HepG2 (cell line): ENCODE measurements around the gene SPTBN2. TPM values are rescaled to one million over a fixed set of nuclear protein-coding genes. Genes with fewer than 3 reads are reported as not detected.

ENCODE experiments used
- ETS1 ChIP-seq: sonication (generic); formaldehyde crosslinking; IDR thresholded peaks from 2 replicates; pipeline ENCODE4 v1.4.0; 2020; ENCODE audit warnings: missing genetic modification reagents
- HNF1B ChIP-seq: sonication (generic); formaldehyde crosslinking; IDR thresholded peaks from 2 replicates; pipeline ENCODE4 v1.5.1; 2020; ENCODE audit warnings: mild to moderate bottlenecking, moderate library complexity, missing genetic modification reagents
- PRPF4 ChIP-seq: fragments of 200-400 bp; formaldehyde crosslinking; IDR thresholded peaks from 2 replicates; pipeline ENCODE4 v1.6.1; 2016; ENCODE audit warnings: low read length, low read depth; ENCODE audit not compliant: poor library complexity, severe bottlenecking
- SALL2 ChIP-seq: sonication (generic); formaldehyde crosslinking; IDR thresholded peaks from 2 replicates; pipeline ENCODE4 v1.8.1; 2023; ENCODE audit warnings: mild to moderate bottlenecking, missing genetic modification reagents, inconsistent platforms
- SRF ChIP-seq: IDR thresholded peaks from 2 replicates; pipeline ENCODE4 v1.6.1; 2011; ENCODE audit warnings: mild to moderate bottlenecking, low read depth, low read length, moderate library complexity
- TEF ChIP-seq: sonication (generic); formaldehyde crosslinking; IDR thresholded peaks from 2 replicates; pipeline ENCODE4 v1.5.0; 2020; ENCODE audit warnings: missing genetic modification reagents
- ZBTB37 ChIP-seq: sonication (generic); formaldehyde crosslinking; IDR thresholded peaks from 2 replicates; pipeline ENCODE4 v1.4.0; 2020; ENCODE audit warnings: mild to moderate bottlenecking, missing genetic modification reagents
- ZFY ChIP-seq: sonication (generic); formaldehyde crosslinking; IDR thresholded peaks from 2 replicates; pipeline ENCODE4 v1.4.0; 2020; ENCODE audit warnings: missing genetic modification reagents
- ZNF589 ChIP-seq: sonication (generic); formaldehyde crosslinking; conservative IDR thresholded peaks from 2 replicates; pipeline ENCODE4 v1.8.0; 2022; ENCODE audit warnings: mild to moderate bottlenecking, moderate library complexity, missing genetic modification reagents
- ZNF646 ChIP-seq: sonication (generic); formaldehyde crosslinking; IDR thresholded peaks from 2 replicates; pipeline ENCODE4 v1.9.0; 2021; ENCODE audit warnings: mild to moderate bottlenecking, missing genetic modification reagents
- ZNF772 ChIP-seq: sonication (generic); formaldehyde crosslinking; IDR thresholded peaks from 2 replicates; pipeline ENCODE4 v1.5.0; 2020; ENCODE audit warnings: mild to moderate bottlenecking, missing genetic modification reagents
- ZNF792 ChIP-seq: IDR thresholded peaks from 2 replicates; pipeline ENCODE4 v1.6.1; 2016
- ZNF878 ChIP-seq: sonication (generic); formaldehyde crosslinking; IDR thresholded peaks from 2 replicates; pipeline ENCODE4 v1.8.1; 2023; ENCODE audit warnings: mild to moderate bottlenecking, missing genetic modification reagents, moderate library complexity
- ZSCAN5A ChIP-seq: sonication (generic); formaldehyde crosslinking; IDR thresholded peaks from 2 replicates; pipeline ENCODE4 v1.8.0; 2022; ENCODE audit warnings: mild to moderate bottlenecking, missing genetic modification reagents, borderline replicate concordance
- ZSCAN9 ChIP-seq: IDR thresholded peaks from 2 replicates; pipeline ENCODE4 v1.6.1; 2016; ENCODE audit warnings: borderline replicate concordance
- polyA plus RNA-seq, 8 experiments: library from polyadenylated mRNA; depleted of rRNA in 3 of 8; stranded (reverse) in 7 of 8; unstranded in 1 of 8; fragments of >200 nt; fragmentation: Illumina TruSeq in 4 of 8; extraction: Trizol in 4 of 8; gene quantifications; 2 replicates each; pipeline versions ENCODE4 v1.2.1 to v1.2.3, GENCODE V29; 2011 to 2016; ENCODE audit warnings: low read depth in 4 of 8, missing spikeins in 1 of 8, mixed read lengths in 1 of 8; ENCODE audit not compliant: insufficient read depth in 1 of 8
- total RNA-seq, 5 experiments: library from RNA; depleted of rRNA; stranded (reverse); fragments of >200 nt; fragmentation: Illumina TruSeq; extraction: Trizol; gene quantifications; 2 replicates each; pipeline ENCODE4 v1.2.3, GENCODE V29; 2016; ENCODE audit warnings: low read depth in 1 of 5

SPTBN2 gene
- total and polyA plus RNA-seq, 2 of the 13 experiments (the other 11 are each of a cell fraction or from before 2014, with no cell fraction given): 0.65 to 4.0 TPM

- TF ChIP-seq ZSCAN5A (CRISPR knock-in tag) (no peak), SALL2 (CRISPR knock-in tag) (no peak), ZBTB37 (no peak), TEF (CRISPR knock-in tag) (no peak), ETS1 (CRISPR knock-in tag) (no peak), SRF (no peak), PRPF4 (no peak), ZSCAN9 (CRISPR knock-in tag) (no peak), ZFY (peak; percentile 41; the same call in 1 of the 2 replicates), ZNF878 (CRISPR knock-in tag) (no peak), HNF1B (CRISPR knock-in tag) (no peak), ZNF646 (no peak), ZNF792 (CRISPR knock-in tag) (no peak), ZNF772 (no peak), ZNF589 (0 out of 2 replicates have a peak, but pooled peaks have one; percentile 52)
Measured at GRCh38 chr11:66727282-66728037, 1.6 kb downstream of the SPTBN2 start (continued).
